Ovary (tissue), 3 donors: ENCODE data around the gene GPC6.

Experiments
- CTCF ChIP-seq, 3 donors: fragments of 450-650 bp in 2 of 3; fragments of 200-600 bp in 1 of 3; IDR thresholded peaks; one replicate each; pipeline versions ENCODE4 v1.5.1 to v1.8.0; 2016 to 2022; ENCODE audit warnings: antibody characterized with exemption in 3 of 3, mild to moderate bottlenecking in 1 of 3
- EP300 ChIP-seq: sonication (generic); formaldehyde crosslinking; IDR thresholded peaks from one replicate; pipeline ENCODE4 v1.6.1; 2017; ENCODE audit warnings: antibody characterized with exemption
- POLR2A ChIP-seq: fragments of 450-650 bp; IDR thresholded peaks from one replicate; pipeline ENCODE4 v1.6.1; 2017; ENCODE audit warnings: antibody characterized with exemption, mild to moderate bottlenecking, moderate library complexity
- donor health status: DM: no; HTN: no; CAD: no.

- TF ChIP-seq CTCF (IDR thresholded peaks at IDR 0.05) (no peak), EP300 (no peak), POLR2A (no peak)
These were observed 422.9 kb downstream of the GPC6 start for GRCh38 chr13:93649496-93649895.
